ENCODE measurements around the gene ITCH. TPM values are rescaled to one million over a fixed set of nuclear protein-coding genes. Genes with fewer than 3 reads are reported as not detected.
A peak's percentile ranks its signal among the peaks of the same experiment; 100 is the strongest.
"Not testable (repeated sequence)": the region's sequence is repeated elsewhere in the genome, so short reads cannot be mapped to it uniquely, and the experiment has no call there.

The ITCH gene
- total and polyA plus RNA-seq, 2 experiments from 2014 or later = 14.3 to 39.2 TPM

DNA sequence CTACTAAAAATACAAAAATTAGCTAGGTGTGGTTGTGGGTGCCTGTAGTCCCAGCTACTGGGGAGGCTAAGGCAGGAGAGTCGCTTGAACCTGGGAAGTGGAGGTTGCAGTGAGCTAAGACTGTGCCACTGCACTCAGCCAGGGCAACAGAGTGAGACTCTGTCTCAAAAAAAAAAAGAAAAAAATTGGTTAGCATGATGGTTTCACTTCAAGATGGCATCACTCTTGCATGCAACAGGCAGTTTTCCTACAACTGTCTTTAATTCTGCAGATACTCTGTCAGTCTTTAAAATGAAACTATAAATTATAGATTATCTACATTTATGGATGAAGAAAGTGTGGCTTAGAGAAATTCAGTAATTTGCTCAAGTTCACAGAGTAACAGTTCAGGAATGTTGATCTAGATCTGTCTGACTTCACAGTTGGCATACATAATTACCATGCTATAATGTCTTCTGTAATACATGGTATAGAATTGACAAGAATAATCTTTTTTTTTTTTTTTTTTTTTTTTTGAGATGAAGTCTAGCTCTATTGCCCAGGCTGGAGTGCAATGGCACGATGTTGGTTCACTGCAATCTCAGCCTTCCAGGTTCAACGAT, 27.0 kb downstream of the ITCH start:
- DNase-seq (ENCODE audit: low read depth in 1 of 2, low spot score in 1 of 2) = no peak
- Histone ChIP-seq H3K36me3 (peaks cover 9% of the 10 kb centered on the region), H3K4me1 (ENCODE audit: low read depth) (peaks cover 2% of the 10 kb centered on the region), H3K27me3 (no peaks in the 10 kb centered on the region), H3K4me3 (no peak overlapping the region), H3K9me3 (ENCODE audit: low read depth) (no peaks in the 10 kb centered on the region), H3K27ac (no peak overlapping the region)
- TF ChIP-seq, protein P1, sequence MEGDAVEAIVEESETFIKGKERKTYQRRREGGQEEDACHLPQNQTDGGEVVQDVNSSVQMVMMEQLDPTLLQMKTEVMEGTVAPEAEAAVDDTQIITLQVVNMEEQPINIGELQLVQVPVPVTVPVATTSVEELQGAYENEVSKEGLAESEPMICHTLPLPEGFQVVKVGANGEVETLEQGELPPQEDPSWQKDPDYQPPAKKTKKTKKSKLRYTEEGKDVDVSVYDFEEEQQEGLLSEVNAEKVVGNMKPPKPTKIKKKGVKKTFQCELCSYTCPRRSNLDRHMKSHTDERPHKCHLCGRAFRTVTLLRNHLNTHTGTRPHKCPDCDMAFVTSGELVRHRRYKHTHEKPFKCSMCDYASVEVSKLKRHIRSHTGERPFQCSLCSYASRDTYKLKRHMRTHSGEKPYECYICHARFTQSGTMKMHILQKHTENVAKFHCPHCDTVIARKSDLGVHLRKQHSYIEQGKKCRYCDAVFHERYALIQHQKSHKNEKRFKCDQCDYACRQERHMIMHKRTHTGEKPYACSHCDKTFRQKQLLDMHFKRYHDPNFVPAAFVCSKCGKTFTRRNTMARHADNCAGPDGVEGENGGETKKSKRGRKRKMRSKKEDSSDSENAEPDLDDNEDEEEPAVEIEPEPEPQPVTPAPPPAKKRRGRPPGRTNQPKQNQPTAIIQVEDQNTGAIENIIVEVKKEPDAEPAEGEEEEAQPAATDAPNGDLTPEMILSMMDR (IDR thresholded peaks at IDR 0.05; ENCODE audit: low read depth, low read length) = no peak

DNA sequence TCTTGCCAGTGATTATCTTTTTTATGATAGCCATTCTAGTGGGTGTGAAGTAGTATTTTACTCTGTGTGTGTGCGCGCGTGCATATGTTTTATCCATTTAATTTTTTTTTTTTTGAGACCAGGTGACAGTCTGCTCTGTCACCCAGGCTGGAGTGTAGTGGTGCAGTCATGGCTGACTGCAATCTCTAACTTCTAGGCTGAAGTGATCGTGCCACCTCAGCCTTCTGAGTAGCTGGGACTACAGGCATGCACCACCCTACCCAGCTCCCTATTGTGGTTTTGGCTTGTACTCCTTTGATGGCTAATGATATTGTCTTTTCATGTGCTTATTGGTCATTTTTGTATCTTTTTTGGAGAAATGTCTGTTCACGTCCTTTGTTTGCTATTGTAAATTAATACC, 33.3 kb downstream of the ITCH start:
- peaks cover 13% of the 10 kb centered on the region for H3K36me3 ChIP-seq
- TF ChIP-seq, protein P1 (IDR thresholded peaks at IDR 0.05; ENCODE audit: low read depth, low read length) = no peak
- H3K4me1 ChIP-seq (ENCODE audit: low read depth) = peaks cover 8% of the 10 kb centered on the region
- no peak overlapping the region for H3K27ac ChIP-seq
- no peaks in the 10 kb centered on the region for H3K27me3 ChIP-seq
- no peaks in the 10 kb centered on the region for H3K9me3 ChIP-seq (ENCODE audit: low read depth)
- DNase-seq (ENCODE audit: low read depth in 1 of 2, low spot score in 1 of 2) = no peak
- H3K4me3 ChIP-seq = no peak overlapping the region

DNA sequence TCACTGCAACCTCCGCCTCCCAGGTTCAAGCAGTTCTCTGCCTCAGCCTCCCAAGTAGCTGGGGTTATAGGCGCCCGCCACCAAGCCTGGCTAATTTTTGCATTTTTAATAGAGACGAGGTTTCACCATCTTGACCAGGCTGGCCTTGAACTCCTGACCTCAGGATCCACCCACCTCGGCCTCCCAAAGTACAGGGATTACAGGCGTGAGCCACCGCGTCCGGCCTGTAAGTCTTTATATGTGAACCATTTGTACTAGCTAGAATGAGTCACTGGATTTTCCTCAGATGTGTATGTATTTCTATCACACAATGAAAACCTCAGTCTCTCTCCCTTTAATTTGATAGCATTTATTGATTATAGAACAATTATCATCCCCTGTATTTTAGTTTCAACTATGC, 34.0 kb downstream of the ITCH start:
- TF ChIP-seq, protein P1 (IDR thresholded peaks at IDR 0.05; ENCODE audit: low read depth, low read length) = no peak
- no peak overlapping the region for H3K27ac ChIP-seq

DNA sequence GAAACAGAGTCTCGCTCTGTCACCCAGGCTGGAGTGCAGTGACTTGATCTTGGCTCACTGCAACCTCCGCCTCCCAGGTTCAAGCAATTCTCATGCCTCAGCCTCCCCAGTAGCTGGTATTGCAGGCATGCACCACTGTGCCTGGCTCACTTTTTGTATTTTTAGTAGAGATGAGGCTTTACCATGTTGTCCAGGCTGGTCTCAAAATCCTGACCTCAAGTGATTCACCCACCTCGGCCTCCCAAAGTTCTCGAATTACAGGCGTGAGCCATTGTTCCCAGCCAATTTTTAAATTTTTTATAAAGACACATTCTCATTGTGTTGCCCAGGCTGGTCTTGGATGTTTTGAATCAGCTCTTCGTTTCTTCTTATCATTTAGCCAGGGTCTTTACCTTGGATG, 37.7 kb downstream of the ITCH start:
- not testable (repeated sequence) for H3K27ac ChIP-seq; H3K36me3 ChIP-seq; H3K9me3 ChIP-seq (ENCODE audit: low read depth); H3K27me3 ChIP-seq; H3K4me3 ChIP-seq
- DNase-seq (ENCODE audit: low read depth in 1 of 2, low spot score in 1 of 2) = peak in 1 of 2 donors; percentile 51
- peaks cover 21% of the 10 kb centered on the region for H3K4me1 ChIP-seq (ENCODE audit: low read depth)

More for the DNA sequence above, 34.0 kb downstream of the ITCH start:
- peaks cover 13% of the 10 kb centered on the region for H3K36me3 ChIP-seq
- no peaks in the 10 kb centered on the region for H3K27me3 ChIP-seq
- no peak for DNase-seq (ENCODE audit: low read depth in 1 of 2, low spot score in 1 of 2)
- H3K4me1 ChIP-seq (ENCODE audit: low read depth) = peaks cover 11% of the 10 kb centered on the region
- no peaks in the 10 kb centered on the region for H3K9me3 ChIP-seq (ENCODE audit: low read depth)
- H3K4me3 ChIP-seq = no peak overlapping the region

DNA sequence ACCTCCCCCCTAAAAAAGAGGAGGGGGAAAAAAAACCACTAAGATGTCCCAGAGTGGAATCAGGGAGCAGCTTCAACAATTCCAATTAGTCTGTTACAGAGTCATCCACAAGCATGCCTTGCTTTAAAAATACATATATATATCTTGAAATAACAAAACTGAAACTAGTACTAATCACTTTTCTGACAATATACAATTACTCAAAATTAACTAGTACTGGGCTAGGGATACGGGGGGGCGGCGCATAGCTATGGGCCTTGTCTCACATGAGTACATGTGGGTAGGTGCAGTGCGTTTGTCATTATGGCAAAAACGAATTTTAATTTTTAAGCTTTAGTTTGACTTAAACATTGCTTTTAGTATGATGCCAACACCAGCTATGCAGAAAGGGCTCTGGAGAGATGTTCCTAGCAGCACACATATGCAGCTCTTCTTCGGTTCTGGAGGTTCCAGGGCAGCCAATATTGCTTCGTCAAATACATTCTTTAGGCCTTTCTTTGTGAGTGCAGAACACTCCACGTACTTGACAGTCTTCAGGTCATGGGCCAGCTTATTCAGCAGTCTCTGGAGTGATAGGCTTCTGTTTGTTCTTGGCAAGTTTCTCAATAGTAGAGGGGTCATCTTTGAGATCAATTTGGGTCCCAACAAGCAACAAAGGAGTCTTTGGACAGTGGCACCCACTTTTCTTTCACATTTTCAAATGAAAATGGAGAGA, 38.8 kb downstream of the ITCH start:
- no peaks in the 10 kb centered on the region for H3K9me3 ChIP-seq (ENCODE audit: low read depth)
- H3K27me3 ChIP-seq = no peaks in the 10 kb centered on the region
- H3K4me3 ChIP-seq = no peak overlapping the region
- peaks cover 4% of the 10 kb centered on the region for H3K36me3 ChIP-seq
- H3K4me1 ChIP-seq (ENCODE audit: low read depth) = peaks cover 23% of the 10 kb centered on the region
- TF ChIP-seq, protein P1 (IDR thresholded peaks at IDR 0.05; ENCODE audit: low read depth, low read length) = no peak
- H3K27ac ChIP-seq = peak overlapping the region; percentile 69
- DNase-seq (ENCODE audit: low read depth in 1 of 2, low spot score in 1 of 2) = no peak

DNA sequence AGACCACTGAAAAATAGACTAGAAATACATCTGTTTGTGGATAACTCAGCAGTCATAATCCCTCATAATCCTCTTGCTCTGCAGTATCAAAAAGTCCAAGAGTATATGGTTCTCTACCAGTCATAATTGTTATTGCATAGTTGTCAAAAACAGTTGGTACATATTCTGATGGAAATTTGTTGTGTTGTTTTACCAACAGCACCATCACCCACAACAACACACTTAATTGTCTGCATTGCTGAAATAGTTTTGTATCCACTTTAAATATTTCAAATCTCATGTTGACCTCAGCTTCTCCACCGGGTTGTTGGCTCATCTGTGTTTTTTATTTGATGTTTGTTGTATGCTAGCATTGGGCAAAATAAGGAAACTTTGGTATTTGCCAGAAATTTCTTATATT, 39.4 kb downstream of the ITCH start:
- TF ChIP-seq, protein P1 (IDR thresholded peaks at IDR 0.05; ENCODE audit: low read depth, low read length) = no peak
- peak in 1 of 2 donors; percentile 16 for DNase-seq (ENCODE audit: low read depth in 1 of 2, low spot score in 1 of 2)
- peak overlapping the region; percentile 69 for H3K27ac ChIP-seq
- peaks cover 3% of the 10 kb centered on the region for H3K36me3 ChIP-seq
- H3K27me3 ChIP-seq = no peaks in the 10 kb centered on the region
- no peak overlapping the region for H3K4me3 ChIP-seq
- peaks cover 23% of the 10 kb centered on the region for H3K4me1 ChIP-seq (ENCODE audit: low read depth)
- H3K9me3 ChIP-seq (ENCODE audit: low read depth) = no peaks in the 10 kb centered on the region
